LoVo (cell line): Measurements from ENCODE around the gene TBKBP1.
A peak's percentile ranks its signal among the peaks of the same experiment; 100 is the strongest.

Experiments
- DNase-seq: peaks from one replicate; pipeline ENCODE4 v3.0.0-alpha.2; 2016; ENCODE audit warnings: low spot score

Gene TBKBP1

DNA sequence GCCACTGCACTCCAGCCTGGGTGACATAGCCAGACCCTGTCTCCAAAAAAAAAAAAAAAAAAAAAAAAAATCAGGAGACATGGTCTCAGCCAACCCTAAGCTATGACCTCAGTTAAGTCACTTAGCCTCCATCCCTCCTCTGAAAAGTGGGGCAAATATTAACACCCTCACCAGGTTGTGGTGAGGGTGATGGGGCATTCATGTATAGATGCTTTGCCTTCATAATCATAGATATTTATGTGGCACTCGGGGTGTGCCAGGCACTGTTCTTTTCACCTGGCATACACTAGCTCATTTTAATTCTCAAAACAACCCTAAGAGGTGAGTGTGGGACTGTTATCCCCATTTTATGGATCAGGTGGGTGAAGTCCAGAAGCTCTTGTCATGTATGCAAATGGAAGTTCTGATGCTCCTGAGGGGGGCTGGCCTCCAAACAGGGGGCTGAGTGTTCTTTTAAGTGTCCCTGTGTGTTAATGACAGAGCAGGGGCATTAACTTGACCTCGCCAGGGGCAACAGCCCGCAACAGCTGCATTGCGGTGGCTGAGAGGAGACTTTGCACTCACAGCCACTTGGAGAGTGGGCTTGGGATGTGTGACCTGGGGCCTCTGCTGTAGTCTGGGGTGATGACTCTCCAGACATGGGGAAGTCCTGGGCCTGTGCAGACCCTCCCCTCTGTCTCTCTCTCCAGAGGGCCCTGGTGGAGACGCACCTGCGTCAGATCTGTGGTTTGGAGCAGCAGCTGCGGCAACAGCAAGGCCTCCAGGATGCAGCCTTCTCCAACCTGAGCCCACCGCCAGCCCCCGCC is 4.1 kb downstream of the TBKBP1 start:
- DNase-seq, result no peak

DNA sequence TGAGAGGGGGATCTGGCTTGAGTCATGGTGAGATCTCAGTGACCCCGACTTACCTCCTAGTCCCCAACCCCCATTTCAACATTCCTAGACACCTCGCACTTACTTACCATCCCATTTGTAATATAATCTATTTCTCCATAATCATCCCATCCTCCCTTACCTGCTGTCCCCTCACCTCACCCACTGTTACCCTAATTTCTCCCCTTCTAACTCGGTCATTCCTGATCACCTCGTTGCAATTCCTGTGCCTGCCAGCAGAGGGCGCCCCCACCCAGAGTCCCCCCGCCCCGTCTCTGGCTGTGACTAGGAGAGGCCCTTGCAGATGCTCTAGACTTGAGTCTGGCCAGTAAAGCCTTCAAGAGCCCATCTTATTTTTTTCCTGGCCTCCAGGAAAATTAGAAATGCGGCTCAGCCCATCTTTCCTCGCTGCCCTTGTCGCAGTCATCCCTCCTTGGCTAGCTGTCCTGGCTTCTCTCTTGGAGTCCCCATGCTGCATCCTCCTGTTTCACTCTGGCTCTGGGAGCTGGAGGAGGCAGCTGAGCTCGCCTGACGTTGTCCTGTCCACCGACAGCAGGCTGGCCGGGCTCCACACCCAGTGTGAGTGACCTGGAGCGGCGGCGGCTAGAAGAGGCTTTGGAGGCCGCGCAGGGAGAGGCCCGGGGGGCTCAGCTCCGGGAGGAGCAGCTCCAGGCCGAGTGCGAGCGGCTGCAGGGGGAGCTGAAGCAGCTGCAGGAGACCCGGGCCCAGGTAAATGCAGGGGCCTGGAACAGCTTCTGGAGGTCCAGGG is 5.0 kb downstream of the TBKBP1 start:
- DNase-seq, result peak; percentile 40

DNA sequence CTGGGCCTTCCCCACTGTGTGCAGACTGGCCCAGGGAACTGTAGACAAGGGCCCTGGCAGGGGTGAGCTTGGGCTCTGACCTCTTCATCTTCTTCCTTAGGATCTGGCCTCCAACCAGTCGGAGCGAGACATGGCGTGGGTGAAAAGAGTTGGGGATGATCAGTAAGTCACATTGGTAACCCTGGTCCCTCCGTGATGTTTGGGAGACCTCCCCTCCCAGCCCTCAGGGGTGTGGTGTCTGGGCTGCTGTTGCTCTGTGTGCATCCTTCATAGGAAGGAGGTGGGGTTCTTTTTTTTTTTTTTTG is 5.5 kb downstream of the TBKBP1 start:
- no peak for DNase-seq

DNA sequence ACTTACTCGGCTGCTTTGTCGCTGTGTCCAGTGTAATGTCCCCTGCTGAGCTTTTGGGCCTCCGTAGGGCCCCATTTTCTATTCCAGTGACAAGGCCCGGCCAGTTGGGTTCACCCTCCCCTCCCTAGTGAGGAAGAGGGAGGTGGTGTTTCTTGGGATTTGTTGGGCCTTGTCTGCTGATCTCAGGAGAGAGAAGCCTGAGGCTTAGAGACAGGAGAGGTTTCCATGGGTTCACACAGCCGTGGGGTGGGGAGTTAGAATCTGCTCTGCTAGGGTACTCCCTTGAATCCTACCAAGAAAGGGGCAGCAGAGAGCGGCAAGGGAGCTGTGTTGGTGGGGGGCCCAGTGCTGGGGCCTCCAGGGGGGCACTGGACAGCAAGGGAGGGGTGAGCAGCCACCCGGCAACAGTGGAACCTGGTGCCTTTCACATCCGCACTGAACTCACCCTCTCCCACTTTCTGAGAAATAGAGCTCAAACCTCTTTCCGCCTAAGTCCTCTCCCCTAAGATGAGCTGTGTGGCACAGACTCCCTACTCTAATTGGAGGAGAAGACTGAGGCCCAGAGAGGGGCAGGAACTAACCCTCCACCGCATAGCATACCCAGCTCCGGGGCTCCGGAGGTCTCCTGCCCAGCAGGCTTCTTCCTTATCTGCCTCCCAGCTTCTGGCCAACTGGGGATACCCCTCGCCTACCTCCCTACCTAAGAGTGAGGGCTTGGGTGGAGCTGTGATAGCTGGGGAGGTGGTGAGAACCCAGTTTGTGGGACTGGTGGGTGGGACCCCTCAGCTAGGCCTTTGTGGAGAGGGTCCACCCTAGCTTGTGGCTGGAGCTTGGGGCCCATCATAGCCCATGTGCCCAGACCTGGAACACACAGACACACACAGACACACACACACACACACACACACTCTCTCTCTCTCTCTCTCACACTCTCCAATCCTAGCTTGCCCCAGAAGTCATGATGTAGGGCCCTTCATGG is 6.8 kb downstream of the TBKBP1 start:
- no peak for DNase-seq

DNA sequence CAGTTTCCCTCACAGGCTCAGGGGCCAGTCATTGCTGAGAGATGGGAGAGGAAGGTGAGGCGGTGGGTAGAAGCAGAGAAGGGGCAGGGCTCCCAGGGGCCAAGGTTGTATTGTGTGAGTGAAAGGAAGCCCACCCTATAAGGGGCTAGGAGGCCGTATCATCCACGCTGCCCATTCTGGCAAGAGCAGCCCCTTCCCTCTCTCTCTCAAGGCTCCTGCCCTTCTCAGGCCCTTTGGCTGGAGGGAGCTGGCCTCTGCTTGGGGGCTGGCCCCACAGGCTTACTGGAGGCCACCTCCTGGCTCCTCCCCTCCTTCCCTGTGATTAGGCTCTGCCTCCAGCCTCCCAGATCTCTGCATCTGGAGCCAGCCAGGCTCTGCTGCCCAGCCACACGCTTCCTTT is 7.6 kb downstream of the TBKBP1 start:
- DNase-seq, result no peak

DNA sequence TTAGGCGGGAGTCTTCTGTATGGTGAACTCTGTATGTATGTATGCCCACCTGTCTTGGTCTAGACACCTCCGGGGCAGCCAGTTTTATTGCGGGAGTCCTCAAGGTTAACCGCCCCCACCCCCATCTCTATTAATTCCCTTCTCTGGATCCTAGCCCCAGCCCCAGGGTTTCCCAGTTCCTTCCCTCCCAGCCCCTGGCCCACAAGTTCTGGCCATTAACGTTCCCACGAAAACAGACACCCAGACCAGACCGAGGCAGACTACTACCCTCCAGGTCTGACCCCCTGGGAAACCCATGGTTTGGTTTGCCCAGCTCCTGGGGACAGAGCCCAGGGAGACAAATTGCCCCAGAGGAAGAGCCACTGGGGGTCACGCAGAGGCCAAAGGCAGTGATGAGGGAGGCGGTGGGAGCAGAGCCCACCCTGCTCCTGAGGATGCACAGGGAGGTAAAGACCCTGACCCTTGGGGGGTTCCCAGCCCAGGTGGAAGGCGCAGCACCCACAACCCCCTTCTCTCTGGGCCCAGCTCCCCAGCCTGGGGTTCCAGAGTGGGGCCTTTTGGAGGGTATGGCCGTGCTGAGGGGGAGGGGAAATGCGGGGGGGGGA is 8.5 kb downstream of the TBKBP1 start:
- no peak for DNase-seq

DNA sequence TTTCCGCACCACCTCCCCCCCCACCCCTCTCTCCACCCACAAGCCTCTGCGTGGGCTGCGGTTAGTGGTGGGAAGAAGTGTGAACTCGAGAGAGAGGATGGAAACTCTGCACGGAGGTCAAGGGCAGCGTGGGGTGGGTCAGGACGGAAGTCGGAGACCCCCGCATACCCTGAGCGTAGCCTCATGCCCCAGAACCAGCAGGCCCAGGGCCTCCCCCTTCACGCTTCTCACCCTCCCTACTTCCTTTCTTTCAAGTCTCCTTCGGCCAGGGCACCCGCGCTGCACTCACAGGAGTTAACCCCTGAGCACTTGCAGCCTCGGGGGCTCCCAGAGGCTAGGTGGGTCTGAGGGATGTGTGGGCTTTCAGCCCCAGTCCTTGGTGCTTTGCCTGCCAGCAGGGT is 9.2 kb downstream of the TBKBP1 start:
- no peak for DNase-seq

DNA sequence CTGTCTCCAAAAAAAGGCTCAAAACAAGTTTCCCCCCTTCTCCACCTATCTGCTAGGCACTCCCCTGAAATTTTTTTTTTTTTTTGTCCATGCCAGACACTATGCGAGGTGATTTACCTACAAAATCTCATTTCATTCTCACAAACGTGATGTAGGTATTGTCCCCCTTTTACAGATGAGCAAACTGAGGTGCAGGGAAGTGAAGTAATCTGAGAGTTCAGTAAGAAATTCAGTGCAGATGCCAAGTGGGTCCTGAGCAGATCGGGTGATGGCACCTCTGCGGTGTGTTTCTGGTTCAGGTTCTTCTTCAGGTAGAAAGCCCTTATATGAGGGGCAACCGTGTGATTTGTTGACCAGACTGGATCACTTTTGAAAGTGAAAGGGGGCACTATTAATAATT is 9.7 kb downstream of the TBKBP1 start:
- no peak for DNase-seq

DNA sequence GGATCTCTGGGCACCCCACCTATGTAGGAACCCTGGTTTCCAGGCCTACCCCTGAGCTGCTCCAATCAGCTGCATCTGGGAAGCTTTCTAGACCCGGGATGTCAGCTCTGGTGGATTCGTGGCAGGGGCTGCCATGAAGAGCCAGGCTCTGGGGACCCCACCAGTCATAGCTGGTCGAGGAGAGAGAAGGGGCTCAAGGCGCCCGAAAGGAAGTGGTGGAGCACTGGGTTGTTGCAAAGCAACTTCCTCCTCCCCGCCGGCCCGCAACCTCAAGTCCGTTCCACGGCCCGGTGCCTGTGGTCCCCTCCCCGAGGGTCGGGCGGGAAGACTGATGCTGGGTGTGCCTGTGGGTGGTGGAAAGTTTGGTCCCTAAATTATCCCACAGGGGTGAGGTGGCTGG is 10.2 kb downstream of the TBKBP1 start:
- no peak for DNase-seq

DNA sequence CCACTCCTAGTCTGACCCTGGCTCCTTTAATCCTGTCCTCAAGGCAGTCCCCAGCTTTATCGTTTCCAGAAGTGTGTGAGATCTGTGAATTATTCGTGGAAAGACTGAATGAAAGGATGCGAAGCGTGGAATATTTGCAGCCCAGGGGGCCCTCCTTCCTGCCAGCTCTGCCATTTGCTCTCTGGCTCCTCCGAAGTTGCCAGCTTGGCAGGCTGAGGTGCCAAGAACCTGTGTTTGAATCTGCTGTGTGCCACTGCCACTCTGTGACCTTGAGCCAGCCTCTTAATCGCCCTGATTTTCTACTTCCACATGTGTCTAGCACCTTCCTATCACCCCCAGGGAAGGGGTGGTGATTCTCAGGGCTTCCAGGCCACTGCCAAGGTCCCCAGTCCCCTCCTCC is 10.8 kb downstream of the TBKBP1 start:
- DNase-seq, result no peak

DNA sequence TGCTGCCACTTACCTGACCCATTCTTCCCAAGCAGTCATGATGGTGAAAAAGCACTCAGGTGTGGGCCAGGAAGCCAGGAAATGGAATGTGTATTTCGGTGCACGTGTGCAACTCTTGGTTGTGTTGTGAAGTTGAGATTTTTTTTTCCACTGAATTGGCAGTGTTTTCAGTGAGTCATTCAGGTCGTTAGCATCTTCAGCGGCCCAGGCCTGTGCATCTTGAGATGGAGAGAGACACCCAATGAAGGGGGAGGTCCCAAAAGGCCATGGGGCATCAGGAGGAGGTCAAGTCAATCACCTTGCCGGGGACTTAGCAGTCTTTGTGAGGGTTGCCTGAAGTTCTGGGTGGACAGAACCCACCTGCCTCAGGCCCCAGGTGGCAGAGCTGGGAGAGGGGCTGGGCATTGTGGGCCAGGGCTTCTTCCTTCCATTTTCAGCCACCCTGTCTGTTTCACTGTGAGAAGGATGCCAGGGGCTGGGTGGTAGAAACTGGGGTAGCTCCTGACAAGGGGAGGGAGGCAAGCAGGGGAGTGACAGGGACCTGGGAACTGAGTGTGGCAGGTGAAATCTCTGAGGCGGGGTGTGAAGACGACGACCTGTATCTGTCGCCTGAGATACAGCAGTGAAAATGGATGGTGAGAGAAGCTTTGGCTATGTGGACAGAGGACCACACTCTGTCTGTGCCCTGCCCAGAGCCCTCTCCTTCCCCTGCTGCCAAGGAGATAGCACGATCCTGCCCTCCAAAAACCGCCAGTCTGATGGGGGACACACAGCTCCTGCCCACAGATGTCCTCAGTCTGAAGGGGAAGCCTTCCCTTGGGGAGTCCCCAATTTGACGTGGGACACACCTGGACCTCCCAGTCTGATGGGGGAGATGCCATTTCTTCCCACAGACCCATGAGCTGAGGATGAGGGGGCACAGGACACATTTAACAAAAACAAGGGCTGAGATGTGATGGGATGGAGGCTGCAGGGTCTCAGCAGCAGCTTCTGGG is 11.9 kb downstream of the TBKBP1 start:
- no peak for DNase-seq

DNA sequence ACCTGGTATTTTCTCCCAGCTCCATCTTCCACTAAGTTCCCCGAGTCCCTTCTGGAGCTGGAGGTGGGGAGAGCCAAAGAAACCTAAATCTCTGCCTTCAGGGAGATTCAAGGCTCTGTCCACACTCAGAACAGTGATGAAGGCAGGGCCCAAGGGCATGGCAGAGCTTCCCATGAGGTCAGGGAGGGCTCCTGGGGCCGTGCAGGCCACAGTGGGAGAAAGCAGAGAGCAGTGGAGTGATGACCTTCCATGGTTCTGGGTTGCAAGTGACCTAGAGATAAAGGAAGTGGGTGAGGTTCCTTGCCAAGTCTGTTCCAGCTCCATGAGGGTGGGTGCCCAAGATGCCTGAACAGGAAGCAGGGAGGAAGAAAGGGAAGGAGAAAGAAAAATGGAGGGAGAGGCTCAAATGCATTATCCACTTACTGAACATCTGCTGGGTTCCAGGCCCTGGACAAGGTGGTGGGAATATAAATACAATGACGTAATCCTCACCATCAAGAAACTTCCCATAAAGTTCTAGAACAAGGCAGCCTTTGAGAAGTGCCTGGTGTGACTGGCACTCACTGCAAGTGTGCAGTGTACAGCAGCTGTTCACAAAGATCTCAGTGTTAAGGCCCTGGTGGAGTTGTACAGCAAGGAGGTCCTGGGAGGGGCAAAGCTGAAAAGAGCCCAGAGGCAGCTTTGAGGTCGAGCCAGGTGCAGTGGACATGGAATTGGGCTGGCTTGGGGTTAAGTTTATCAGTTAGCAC is 13.3 kb downstream of the TBKBP1 start:
- DNase-seq, result no peak

DNA sequence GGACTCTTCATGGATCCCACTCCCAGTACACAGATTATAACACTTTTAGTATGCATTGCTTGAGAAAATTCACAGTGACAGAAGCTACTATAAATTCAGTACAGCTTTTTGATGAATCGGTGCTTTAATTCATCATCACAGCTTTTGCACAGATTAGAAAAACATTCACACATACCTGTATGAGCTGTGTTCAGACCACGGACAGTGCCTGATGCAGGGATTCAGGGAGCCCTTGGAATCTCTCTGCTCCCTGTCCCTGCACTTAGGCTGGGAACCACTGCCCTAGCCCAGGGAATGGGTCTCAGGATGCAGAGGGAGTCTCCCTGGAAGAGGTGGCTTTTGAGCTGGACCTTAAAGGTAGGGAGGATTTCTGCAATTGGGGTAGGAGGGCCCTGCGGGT is 13.9 kb downstream of the TBKBP1 start:
- no peak for DNase-seq

DNA sequence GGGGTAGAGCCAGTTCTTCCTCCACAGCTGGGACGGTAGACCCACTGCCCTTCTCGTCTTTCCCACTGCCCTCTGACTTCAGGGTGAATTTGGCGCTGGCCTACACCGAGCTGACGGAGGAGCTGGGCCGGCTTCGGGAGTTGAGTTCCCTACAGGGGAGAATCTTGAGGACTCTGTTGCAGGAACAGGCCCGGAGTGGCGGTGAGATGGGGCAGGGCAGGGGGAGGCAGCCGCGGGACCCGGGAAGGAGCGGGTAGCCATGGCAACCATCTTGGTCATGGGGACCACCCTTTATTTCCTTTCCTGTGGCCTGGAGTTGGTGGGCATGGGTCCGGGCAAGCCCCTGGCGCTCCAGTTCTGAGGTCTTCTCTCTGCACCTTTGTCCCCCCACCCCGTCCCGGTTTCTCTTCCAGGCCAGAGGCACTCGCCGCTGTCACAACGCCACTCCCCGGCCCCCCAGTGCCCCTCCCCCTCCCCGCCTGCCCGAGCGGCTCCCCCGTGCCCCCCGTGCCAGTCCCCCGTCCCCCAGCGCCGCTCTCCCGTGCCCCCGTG is 14.4 kb downstream of the TBKBP1 start:
- DNase-seq, result no peak

DNA sequence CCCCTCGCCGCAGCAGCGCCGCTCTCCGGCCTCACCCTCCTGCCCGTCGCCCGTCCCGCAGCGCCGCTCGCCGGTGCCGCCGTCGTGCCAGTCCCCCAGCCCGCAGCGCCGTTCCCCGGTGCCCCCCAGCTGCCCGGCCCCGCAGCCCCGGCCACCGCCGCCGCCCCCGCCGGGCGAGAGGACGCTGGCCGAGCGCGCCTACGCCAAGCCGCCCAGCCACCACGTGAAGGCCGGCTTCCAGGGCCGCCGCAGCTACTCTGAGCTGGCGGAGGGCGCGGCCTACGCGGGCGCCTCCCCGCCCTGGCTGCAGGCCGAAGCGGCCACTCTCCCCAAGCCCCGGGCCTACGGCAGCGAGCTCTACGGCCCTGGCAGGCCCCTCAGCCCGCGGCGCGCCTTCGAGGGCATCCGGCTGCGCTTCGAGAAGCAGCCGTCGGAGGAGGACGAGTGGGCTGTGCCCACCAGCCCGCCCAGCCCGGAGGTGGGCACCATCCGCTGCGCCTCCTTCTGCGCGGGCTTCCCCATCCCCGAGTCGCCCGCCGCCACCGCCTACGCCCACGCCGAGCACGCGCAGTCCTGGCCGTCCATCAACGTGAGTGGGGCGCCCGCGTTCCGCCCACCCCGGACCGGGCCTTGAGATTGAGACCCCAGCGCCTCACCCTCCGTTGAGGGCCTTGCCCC is 15.0 kb downstream of the TBKBP1 start:
- DNase-seq, result no peak

DNA sequence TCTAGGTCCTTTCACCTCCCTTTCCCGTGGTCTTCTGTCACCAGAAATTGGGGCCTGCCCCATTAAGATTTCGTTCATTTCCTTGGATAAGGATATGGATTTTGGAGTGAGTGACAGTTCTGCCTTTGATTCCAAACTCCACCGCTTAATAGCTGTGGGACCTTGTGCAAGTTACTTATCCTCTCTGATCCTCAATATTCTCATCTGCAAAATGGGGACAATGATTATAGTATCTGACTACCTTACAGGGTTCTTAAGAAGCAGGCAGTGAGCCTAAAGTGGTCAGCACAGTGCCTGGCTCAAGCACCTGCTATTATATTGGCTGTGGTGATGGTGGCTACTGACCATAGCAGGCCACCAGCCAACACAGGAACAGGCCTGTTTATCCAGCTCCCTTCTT is 15.6 kb downstream of the TBKBP1 start:
- DNase-seq, result no peak

DNA sequence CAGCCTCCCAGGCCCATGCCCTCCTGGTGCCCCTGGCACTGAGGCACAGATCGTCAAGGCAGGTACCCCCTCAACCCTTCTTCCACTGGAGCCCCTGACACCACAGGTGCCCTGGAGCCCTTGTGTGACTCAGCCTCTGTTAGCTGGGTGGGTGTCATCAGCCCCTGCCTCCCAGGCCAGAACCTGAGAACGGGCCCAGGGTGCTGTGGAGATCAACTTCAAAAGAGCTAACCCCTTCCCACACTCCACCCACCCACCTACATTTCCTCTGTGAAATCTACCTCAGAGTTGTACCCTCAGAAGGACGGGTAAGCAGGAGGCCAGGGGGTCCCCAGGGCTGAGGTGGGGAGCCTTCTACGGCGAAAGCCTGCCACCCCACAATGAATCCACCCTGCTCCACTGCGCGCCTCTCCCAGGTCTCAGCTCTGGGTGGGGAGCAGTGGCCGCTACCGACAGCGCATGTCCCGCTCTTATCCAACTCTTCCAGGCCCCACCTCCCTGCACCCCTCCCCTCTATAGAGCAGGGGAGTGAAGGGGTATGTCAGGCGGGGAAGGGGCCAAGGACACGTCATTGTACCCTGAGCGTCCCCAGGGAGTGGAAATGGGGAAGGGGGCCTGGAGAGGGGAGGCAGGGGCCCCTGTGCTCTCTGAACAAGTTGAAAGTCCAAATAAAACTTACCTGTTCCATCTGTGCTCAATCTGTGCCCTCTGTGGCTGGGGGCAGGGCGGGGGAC is 17.6 kb downstream of the TBKBP1 start:
- DNase-seq, result no peak

DNA sequence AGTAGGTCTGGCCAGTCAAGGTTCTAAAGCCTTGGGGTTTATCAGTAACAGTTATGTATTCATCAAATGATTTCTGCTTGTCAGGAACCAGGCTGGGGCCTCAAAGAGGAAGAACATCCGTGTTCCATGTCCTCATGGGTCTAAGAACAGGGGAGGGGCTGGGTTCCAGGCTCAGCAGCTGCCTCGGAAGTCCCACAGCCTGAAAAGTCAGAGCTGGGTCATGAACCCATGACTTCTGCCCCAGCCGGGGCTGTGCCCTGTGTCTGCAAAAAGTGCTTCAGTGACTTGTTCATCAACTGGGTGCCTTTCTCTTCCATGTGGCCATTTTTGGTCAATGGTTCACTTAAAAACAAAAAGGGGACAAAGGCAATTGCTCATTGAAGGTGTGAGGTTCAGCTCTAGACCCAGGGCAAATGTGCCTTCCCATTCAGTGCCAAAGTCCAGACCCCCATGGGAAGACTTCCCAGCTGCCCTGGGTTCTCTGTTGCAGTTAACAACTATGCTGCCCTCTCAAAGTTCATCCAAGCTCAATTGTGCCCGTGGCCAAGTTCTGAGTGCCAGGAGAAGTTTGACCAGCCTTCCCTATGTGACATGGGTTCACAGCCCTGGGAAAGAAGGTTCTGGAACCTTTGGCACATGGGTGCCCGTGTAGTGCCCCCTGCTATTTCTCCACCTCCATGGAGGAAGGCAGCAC is 18.5 kb downstream of the TBKBP1 start:
- DNase-seq, result no peak
